Right lobe of liver (tissue), 4 donors: Measurements from ENCODE around the gene GALK1.

Experiments used
- CTCF ChIP-seq, 4 donors: fragments of 200-600 bp in 3 of 4; fragments of 450-650 bp in 1 of 4; IDR thresholded peaks; one replicate each; pipeline versions ENCODE4 v1.5.1 to v1.8.0; 2016 to 2022; ENCODE audit warnings: antibody characterized with exemption in 4 of 4, mild to moderate bottlenecking in 2 of 4
- POLR2A ChIP-seq: fragments of 450-650 bp; IDR thresholded peaks from one replicate; pipeline ENCODE4 v1.6.1; 2017; ENCODE audit warnings: antibody characterized with exemption, mild to moderate bottlenecking
- donor health status: DM: no; HTN: no; CAD: no.
- donor health status: DM: no; HTN: no; CAD: no.
- donor health status: DM: no; HTN: yes; CAD: no.

- TF ChIP-seq CTCF (IDR thresholded peaks at IDR 0.05) (no peak), POLR2A (no peak)
Observed at GRCh38 chr17:75752802-75753513, 12.0 kb downstream of the GALK1 start.
